ENCODE measurements around the gene TBC1D2B. TPM values are rescaled to one million over a fixed set of nuclear protein-coding genes. Genes with fewer than 3 reads are reported as not detected.

Gene TBC1D2B
- total and polyA plus RNA-seq, 7 experiments from 2014 or later, result 7.4 to 119 (median 76.6) TPM

GRCh38 chr15:78063217-78063616 lies 14.3 kb downstream of the TBC1D2B start:
- CTCF ChIA-PET, result interaction anchor here (0.7 to 1.9 kb wide), 3 partner anchors 9 to 808 kb away, joined by 3 to 4 read pairs (median 3); no protein-coding TSS in a partner anchor
- no peaks in the 10 kb centered on the region for H3K36me3 ChIP-seq (ENCODE audit: control insufficient read depth in 2 of 3, insufficient read depth in 3 of 3, low read length in 3 of 3)
- peak overlapping the region in 3 of 10 donors; percentile 32 to 50 (median 39) for H3K4me3 Mint-ChIP-seq
- peaks cover 0 to 6% (median 0%) of the 10 kb centered on the region in 5 donors for H3K36me3 Mint-ChIP-seq
- ATAC-seq, result no peak
- POLR2A ChIA-PET, result interaction anchor here (0.8 to 18.1 kb wide), 4 partner anchors 9 to 17 kb away, joined by 3 to 292 read pairs (median 10); partner anchors contain the start of gene TBC1D2B
- no peaks in the 10 kb centered on the region for H3K9me3 Mint-ChIP-seq
- intact Hi-C loops (cut with micrococcal nuclease), result loop anchor here in 1 of 2 donors (1.0 kb wide), 1 partner anchor 12 kb away; no protein-coding TSS in a partner anchor
- H3K4me3 ChIP-seq (ENCODE audit: low read length), result no peak overlapping the region
- no peak for DNase-seq
- no peak overlapping the region for H3K27ac ChIP-seq (ENCODE audit: low read depth, low read length)
- no peaks in the 10 kb centered on the region for H3K9me3 ChIP-seq (ENCODE audit: control insufficient read depth in 2 of 3, low read length in 3 of 3)
- peaks cover 23 to 60% (median 25%) of the 10 kb centered on the region in 7 donors for H3K4me1 Mint-ChIP-seq
- H3K27ac Mint-ChIP-seq, result peak overlapping the region in 5 of 9 donors; percentile 2 to 85 (median 50)
- no peaks in the 10 kb centered on the region for H3K27me3 Mint-ChIP-seq
- H3K4me1 ChIP-seq (ENCODE audit: control insufficient read depth in 2 of 2, insufficient read depth in 2 of 2, low read length in 2 of 2), result peaks cover 69 to 80% of the 10 kb centered on the region in 2 donors
- H3K27me3 ChIP-seq (ENCODE audit: control insufficient read depth in 2 of 2, insufficient read depth in 2 of 2, low read length in 2 of 2), result no peaks in the 10 kb centered on the region

- H3K4me3 ChIP-seq (ENCODE audit: low read length), result peak overlapping the region; percentile 35
- H3K9me3 ChIP-seq (ENCODE audit: control insufficient read depth in 2 of 3, low read length in 3 of 3), result no peaks in the 10 kb centered on the region
- H3K27ac ChIP-seq (ENCODE audit: low read depth, low read length), result peak overlapping the region; percentile 62
- H3K27me3 ChIP-seq (ENCODE audit: control insufficient read depth in 2 of 2, insufficient read depth in 2 of 2, low read length in 2 of 2), result no peaks in the 10 kb centered on the region
- Mint-ChIP-seq H3K4me3 (peak overlapping the region in 9 of 10 donors; percentile 51 to 90 (median 83)), H3K27me3 (no peaks in the 10 kb centered on the region), H3K4me1 (peaks cover 31 to 51% (median 36%) of the 10 kb centered on the region in 7 donors), H3K27ac (peak overlapping the region in 6 of 9 donors; percentile 85 to 92 (median 88)), H3K9me3 (no peaks in the 10 kb centered on the region), H3K36me3 (peaks cover 0 to 6% (median 0%) of the 10 kb centered on the region in 5 donors)
- peak in 4 of 9 donors; percentile 40 to 51 (median 46) for DNase-seq
- intact Hi-C loops (cut with micrococcal nuclease), result loop anchor here in 1 of 2 donors (1.0 kb wide), 1 partner anchor 10 kb away; no protein-coding TSS in a partner anchor
- peak; percentile 79 for ATAC-seq
- ChIA-PET CTCF (interaction anchor here (0.6 to 1.9 kb wide), 3 partner anchors 8 to 50 kb away, joined by 3 to 4 read pairs (median 4); no protein-coding TSS in a partner anchor), POLR2A (interaction anchor here (0.8 to 18.1 kb wide), 6 partner anchors 8 to 28 kb away, joined by 3 to 292 read pairs (median 6); partner anchors contain the start of gene TBC1D2B)
- peaks cover 60 to 80% of the 10 kb centered on the region in 2 donors for H3K4me1 ChIP-seq (ENCODE audit: control insufficient read depth in 2 of 2, insufficient read depth in 2 of 2, low read length in 2 of 2)
- no peaks in the 10 kb centered on the region for H3K36me3 ChIP-seq (ENCODE audit: control insufficient read depth in 2 of 3, insufficient read depth in 3 of 3, low read length in 3 of 3)
Observed at GRCh38 chr15:78061963-78062427, 15.5 kb downstream of the TBC1D2B start.

GRCh38 chr15:78060232-78060631 lies 17.3 kb downstream of the TBC1D2B start:
- Histone ChIP-seq H3K4me1 (ENCODE audit: control insufficient read depth in 2 of 2, insufficient read depth in 2 of 2, low read length in 2 of 2) (peaks cover 60 to 80% of the 10 kb centered on the region in 2 donors), H3K27ac (ENCODE audit: low read depth, low read length) (no peak overlapping the region), H3K9me3 (ENCODE audit: control insufficient read depth in 2 of 3, low read length in 3 of 3) (no peaks in the 10 kb centered on the region), H3K36me3 (ENCODE audit: control insufficient read depth in 2 of 3, insufficient read depth in 3 of 3, low read length in 3 of 3) (no peaks in the 10 kb centered on the region), H3K4me3 (ENCODE audit: low read length) (no peak overlapping the region), H3K27me3 (ENCODE audit: control insufficient read depth in 2 of 2, insufficient read depth in 2 of 2, low read length in 2 of 2) (no peaks in the 10 kb centered on the region)
- no peaks in the 10 kb centered on the region for H3K9me3 Mint-ChIP-seq
- DNase-seq (no peak), ATAC-seq (no peak)
- ChIA-PET CTCF (interaction anchor here (1.8 kb wide), 1 partner anchor 10 kb away, joined by 4 read pairs; no protein-coding TSS in a partner anchor), POLR2A (interaction anchor here (0.6 to 18.1 kb wide), 4 partner anchors 8 to 53 kb away, joined by 3 to 292 read pairs (median 14); partner anchors contain the start of gene TBC1D2B)
- H3K36me3 Mint-ChIP-seq, result peaks cover 0 to 3% (median 0%) of the 10 kb centered on the region in 5 donors
- H3K4me3 Mint-ChIP-seq, result peak overlapping the region in 6 of 10 donors; percentile 7 to 69 (median 16)
- H3K27me3 Mint-ChIP-seq, result no peaks in the 10 kb centered on the region
- peak overlapping the region in 8 of 9 donors; percentile 13 to 93 (median 84) for H3K27ac Mint-ChIP-seq
- intact Hi-C loops (cut with micrococcal nuclease), result no loop called here
- H3K4me1 Mint-ChIP-seq, result peaks cover 49 to 63% (median 53%) of the 10 kb centered on the region in 7 donors

GRCh38 chr15:78059110-78059839 lies 18.2 kb downstream of the TBC1D2B start:
- no peaks in the 10 kb centered on the region for H3K27me3 Mint-ChIP-seq
- ChIA-PET POLR2A (interaction anchor here (0.6 to 18.1 kb wide), 6 partner anchors 9 to 814 kb away, joined by 3 to 292 read pairs (median 4); partner anchors contain the start of genes MORF4L1 and TBC1D2B), CTCF (interaction anchor here (0.6 to 1.8 kb wide), 2 partner anchors 9 to 27 kb away, joined by 3 to 4 read pairs; no protein-coding TSS in a partner anchor)
- ATAC-seq (no peak), DNase-seq (no peak)
- intact Hi-C loops (cut with micrococcal nuclease), result no loop called here
- Histone ChIP-seq H3K9me3 (ENCODE audit: control insufficient read depth in 2 of 3, low read length in 3 of 3) (no peaks in the 10 kb centered on the region), H3K27me3 (ENCODE audit: control insufficient read depth in 2 of 2, insufficient read depth in 2 of 2, low read length in 2 of 2) (no peaks in the 10 kb centered on the region), H3K4me1 (ENCODE audit: control insufficient read depth in 2 of 2, insufficient read depth in 2 of 2, low read length in 2 of 2) (peaks cover 60 to 80% of the 10 kb centered on the region in 2 donors), H3K4me3 (ENCODE audit: low read length) (no peak overlapping the region), H3K36me3 (ENCODE audit: control insufficient read depth in 2 of 3, insufficient read depth in 3 of 3, low read length in 3 of 3) (no peaks in the 10 kb centered on the region), H3K27ac (ENCODE audit: low read depth, low read length) (peak overlapping the region; percentile 41)
- peak overlapping the region in 9 of 10 donors; percentile 0 to 69 (median 19) for H3K4me3 Mint-ChIP-seq
- peaks cover 0 to 3% (median 0%) of the 10 kb centered on the region in 5 donors for H3K36me3 Mint-ChIP-seq
- H3K27ac Mint-ChIP-seq, result peak overlapping the region; percentile 65 to 93 (median 84)
- H3K9me3 Mint-ChIP-seq, result no peaks in the 10 kb centered on the region
- H3K4me1 Mint-ChIP-seq, result peaks cover 57 to 72% (median 63%) of the 10 kb centered on the region in 7 donors

GRCh38 chr15:78058401-78058935 lies 19.0 kb downstream of the TBC1D2B start:
- H3K9me3 Mint-ChIP-seq, result no peaks in the 10 kb centered on the region
- Histone ChIP-seq H3K27ac (ENCODE audit: low read depth, low read length) (peak overlapping the region; percentile 42), H3K4me1 (ENCODE audit: control insufficient read depth in 2 of 2, insufficient read depth in 2 of 2, low read length in 2 of 2) (peaks cover 60 to 74% of the 10 kb centered on the region in 2 donors), H3K36me3 (ENCODE audit: control insufficient read depth in 2 of 3, insufficient read depth in 3 of 3, low read length in 3 of 3) (peaks cover 0 to 5% (median 0%) of the 10 kb centered on the region in 3 experiments), H3K9me3 (ENCODE audit: control insufficient read depth in 2 of 3, low read length in 3 of 3) (no peaks in the 10 kb centered on the region), H3K27me3 (ENCODE audit: control insufficient read depth in 2 of 2, insufficient read depth in 2 of 2, low read length in 2 of 2) (no peaks in the 10 kb centered on the region), H3K4me3 (ENCODE audit: low read length) (no peak overlapping the region)
- intact Hi-C loops (cut with micrococcal nuclease), result no loop called here
- POLR2A ChIA-PET, result interaction anchor here (0.9 to 18.1 kb wide), 4 partner anchors 9 to 25 kb away, joined by 3 to 292 read pairs (median 9); partner anchors contain the start of gene TBC1D2B
- H3K27me3 Mint-ChIP-seq, result no peaks in the 10 kb centered on the region
- H3K27ac Mint-ChIP-seq, result peak overlapping the region; percentile 70 to 93 (median 85)
- H3K4me3 Mint-ChIP-seq, result peak overlapping the region in 7 of 10 donors; percentile 12 to 49 (median 20)
- DNase-seq (no peak), ATAC-seq (no peak)
- peaks cover 59 to 80% (median 68%) of the 10 kb centered on the region in 7 donors for H3K4me1 Mint-ChIP-seq
- CTCF ChIA-PET, result interaction anchor here (1.8 kb wide), 1 partner anchor 8 kb away, joined by 4 read pairs; no protein-coding TSS in a partner anchor
- H3K36me3 Mint-ChIP-seq, result peaks cover 3 to 9% (median 3%) of the 10 kb centered on the region in 5 donors

- no peak for ATAC-seq
- H3K4me3 Mint-ChIP-seq, result peak overlapping the region in 3 of 10 donors; percentile 7 to 49 (median 13)
- ChIA-PET CTCF (no interaction called here), POLR2A (interaction anchor here (2.5 to 18.1 kb wide), 2 partner anchors 8 to 15 kb away, joined by 15 to 292 read pairs; partner anchors contain the start of gene TBC1D2B)
- H3K9me3 Mint-ChIP-seq, result no peaks in the 10 kb centered on the region
- peak overlapping the region; percentile 70 to 93 (median 84) for H3K27ac Mint-ChIP-seq
- no peak overlapping the region for H3K4me3 ChIP-seq (ENCODE audit: low read length)
- H3K4me1 Mint-ChIP-seq, result peaks cover 54 to 86% (median 73%) of the 10 kb centered on the region in 7 donors
- no peaks in the 10 kb centered on the region for H3K27me3 Mint-ChIP-seq
- intact Hi-C loops (cut with micrococcal nuclease), result no loop called here
- peak overlapping the region; percentile 42 for H3K27ac ChIP-seq (ENCODE audit: low read depth, low read length)
- peaks cover 0 to 8% (median 0%) of the 10 kb centered on the region in 3 experiments for H3K36me3 ChIP-seq (ENCODE audit: control insufficient read depth in 2 of 3, insufficient read depth in 3 of 3, low read length in 3 of 3)
- no peaks in the 10 kb centered on the region for H3K27me3 ChIP-seq (ENCODE audit: control insufficient read depth in 2 of 2, insufficient read depth in 2 of 2, low read length in 2 of 2)
- no peak for DNase-seq
- H3K36me3 Mint-ChIP-seq, result peaks cover 3 to 13% (median 3%) of the 10 kb centered on the region in 5 donors
- H3K9me3 ChIP-seq (ENCODE audit: control insufficient read depth in 2 of 3, low read length in 3 of 3), result no peaks in the 10 kb centered on the region
- H3K4me1 ChIP-seq (ENCODE audit: control insufficient read depth in 2 of 2, insufficient read depth in 2 of 2, low read length in 2 of 2), result peaks cover 60 to 68% of the 10 kb centered on the region in 2 donors
Observed at GRCh38 chr15:78057803-78058202, 19.7 kb downstream of the TBC1D2B start.

Data from naive thymus-derived CD4-positive, alpha-beta T cell (primary cell).